HG02678 (cell line): ENCODE data around the gene NPPB.
"Not testable (repeated sequence)": the region's sequence is repeated elsewhere in the genome, so short reads cannot be mapped to it uniquely, and the experiment has no call there.

Source experiments
- ATAC-seq: cut with Tn5 transposase; IDR thresholded peaks from one replicate; pipeline ENCODE4 v1.9.1; 2021; ENCODE audit warnings: mild to moderate bottlenecking, moderate library complexity; ENCODE audit not compliant: unreplicated experiment

NPPB gene

GRCh38 chr1:11858613-11858967 lies at the start of gene NPPB:
Gene NPPB, minus strand, starts transcription at chr1:11858945. Its CDS starts 112 bp downstream, at chr1:11858833.
- ATAC-seq, result no peak

GRCh38 chr1:11908095-11908675 lies 49.4 kb upstream of the NPPB start:
- peak; percentile 39 for ATAC-seq

- ATAC-seq, result peak; percentile 57
These were observed 48.7 kb upstream of the NPPB start for GRCh38 chr1:11907275-11908094.

GRCh38 chr1:11906870-11907269 lies 48.1 kb upstream of the NPPB start:
- ATAC-seq, result no peak

- ATAC-seq, result no peak
These were observed 46.2 kb upstream of the NPPB start for GRCh38 chr1:11904978-11905377.

GRCh38 chr1:11904156-11904555 lies 45.4 kb upstream of the NPPB start:
- ATAC-seq, result not testable (repeated sequence)

- no peak for ATAC-seq
These were observed 44.5 kb upstream of the NPPB start for GRCh38 chr1:11903210-11903609.

GRCh38 chr1:11901446-11901845 lies 42.7 kb upstream of the NPPB start:
- not testable (repeated sequence) for ATAC-seq

GRCh38 chr1:11898831-11899467 lies 40.2 kb upstream of the NPPB start:
- no peak for ATAC-seq

- ATAC-seq, result no peak
These were observed 39.5 kb upstream of the NPPB start for GRCh38 chr1:11898086-11898785.

GRCh38 chr1:11894501-11894900 lies 35.8 kb upstream of the NPPB start:
- ATAC-seq, result not testable (repeated sequence)

GRCh38 chr1:11893907-11894251 lies 35.1 kb upstream of the NPPB start:
- peak; percentile 57 for ATAC-seq

- ATAC-seq, result no peak
These were observed 32.9 kb upstream of the NPPB start for GRCh38 chr1:11891433-11892186.

- ATAC-seq, result no peak
These were observed 30.1 kb upstream of the NPPB start for GRCh38 chr1:11888877-11889208.

GRCh38 chr1:11888206-11888876 lies 29.6 kb upstream of the NPPB start:
- ATAC-seq, result no peak

GRCh38 chr1:11887666-11888007 lies 28.9 kb upstream of the NPPB start:
- ATAC-seq, result no peak

GRCh38 chr1:11886986-11887665 lies 28.4 kb upstream of the NPPB start:
- ATAC-seq, result no peak

- ATAC-seq, result no peak
These were observed 27.2 kb upstream of the NPPB start for GRCh38 chr1:11885916-11886315.

- no peak for ATAC-seq
These were observed 24.2 kb upstream of the NPPB start for GRCh38 chr1:11882814-11883538.
